ENCODE results near the gene RRAD. TPM values are rescaled to one million over a fixed set of nuclear protein-coding genes. Genes with fewer than 3 reads are reported as not detected.

The RRAD gene
- total and polyA plus RNA-seq, 2 of the 4 experiments (the other 2 are of a cell fraction) = 1.3 to 2.1 TPM

DNA sequence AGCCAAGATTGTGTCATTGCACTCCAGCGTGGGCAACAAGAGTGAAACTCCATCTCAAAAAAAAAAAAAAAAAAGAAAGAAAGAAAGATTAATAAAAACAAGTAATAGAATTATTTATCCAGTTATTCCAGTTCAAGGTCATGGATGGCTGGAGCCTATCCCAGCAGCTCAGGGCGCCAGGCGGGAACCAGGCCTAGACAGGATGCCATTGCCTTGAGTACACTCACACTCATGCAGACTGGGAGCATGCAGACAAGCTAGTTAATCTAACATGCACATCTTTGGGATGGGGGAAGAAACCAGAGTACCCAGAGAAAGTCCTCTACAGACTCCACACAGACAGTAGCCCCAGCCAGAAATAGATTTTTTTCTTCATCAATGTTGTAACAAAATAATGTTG, 27.1 kb downstream of the RRAD start:
- H4K91ac ChIP-seq (ENCODE audit: insufficient read depth, low read depth, low read length) = no peak overlapping the region
- H2BK15ac ChIP-seq (ENCODE audit: low read depth, low read length) = no peak overlapping the region
- dilution Hi-C loops (cut with HindIII; ENCODE audit: low sequenced_read_pairs, unreplicated experiment) (no loop called here), in situ Hi-C loops (cut with MboI; ENCODE audit: low sequenced_read_pairs) (loop anchor here (5.0 kb wide), 1 partner anchor 34 kb away; the partner anchor contains the start of gene CIAO2B), intact Hi-C loops (cut with micrococcal nuclease) (loop anchor here (10.0 kb wide), 1 partner anchor 257 kb away; the partner anchor contains the start of genes B3GNT9, FBXL8 and TRADD)
- POLR2A ChIA-PET (ENCODE audit: unreplicated experiment) = no interaction called here
- no peak overlapping the region for H2BK120ac ChIP-seq (ENCODE audit: low read depth, low read length)
- H3K4ac ChIP-seq (ENCODE audit: low read depth, low read length) = peak overlapping the region; percentile 23; the same call in 1 of the 2 replicates
- H4K20me1 ChIP-seq (ENCODE audit: insufficient read depth, low read length) = no peaks in the 10 kb centered on the region
- ATAC-seq (ENCODE audit: low read depth) = peak; percentile 31
- no CpG with 5 or more reads among the region's 3 CpGs for WGBS, 2 experiments (ENCODE audit: extremely low coverage in 2 of 2, insufficient read length in 1 of 2)
- no peak overlapping the region for H2BK20ac ChIP-seq (ENCODE audit: low read depth, low read length)
- TF ChIP-seq, protein P1, sequence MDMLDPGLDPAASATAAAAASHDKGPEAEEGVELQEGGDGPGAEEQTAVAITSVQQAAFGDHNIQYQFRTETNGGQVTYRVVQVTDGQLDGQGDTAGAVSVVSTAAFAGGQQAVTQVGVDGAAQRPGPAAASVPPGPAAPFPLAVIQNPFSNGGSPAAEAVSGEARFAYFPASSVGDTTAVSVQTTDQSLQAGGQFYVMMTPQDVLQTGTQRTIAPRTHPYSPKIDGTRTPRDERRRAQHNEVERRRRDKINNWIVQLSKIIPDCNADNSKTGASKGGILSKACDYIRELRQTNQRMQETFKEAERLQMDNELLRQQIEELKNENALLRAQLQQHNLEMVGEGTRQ (IDR thresholded peaks at IDR 0.05; ENCODE audit: low read depth, low read length) = no peak
- TF ChIP-seq MAFK (IDR thresholded peaks at IDR 0.05; ENCODE audit: low read depth, low read length) (no peak), RAD21 (IDR thresholded peaks at IDR 0.05; ENCODE audit: low read length) (no peak), FOS (IDR thresholded peaks at IDR 0.05; ENCODE audit: low read depth, low read length) (no peak), CEBPB (IDR thresholded peaks at IDR 0.05; ENCODE audit: low read depth, low read length) (no peak), MXI1 (IDR thresholded peaks at IDR 0.05; ENCODE audit: borderline replicate concordance, low read depth, low read length) (no peak), MAZ (IDR thresholded peaks at IDR 0.05; ENCODE audit: borderline replicate concordance, low read depth, low read length) (no peak), RFX5 (IDR thresholded peaks at IDR 0.05; ENCODE audit: low read depth, low read length) (no peak), BHLHE40 (IDR thresholded peaks at IDR 0.05; ENCODE audit: low read depth, low read length) (no peak), CHD1 (IDR thresholded peaks at IDR 0.05; ENCODE audit: low read depth, low read length) (no peak), NFE2L2 (IDR thresholded peaks at IDR 0.05; ENCODE audit: low read depth, low read length) (no peak), RCOR1 (IDR thresholded peaks at IDR 0.05; ENCODE audit: insufficient replicate concordance, low read length) (no peak), POLR2A (IDR thresholded peaks at IDR 0.05; ENCODE audit: low read depth, low read length) (no peak), SMC3 (IDR thresholded peaks at IDR 0.05; ENCODE audit: low read depth, low read length) (no peak)
- TF ChIP-seq, protein P2, sequence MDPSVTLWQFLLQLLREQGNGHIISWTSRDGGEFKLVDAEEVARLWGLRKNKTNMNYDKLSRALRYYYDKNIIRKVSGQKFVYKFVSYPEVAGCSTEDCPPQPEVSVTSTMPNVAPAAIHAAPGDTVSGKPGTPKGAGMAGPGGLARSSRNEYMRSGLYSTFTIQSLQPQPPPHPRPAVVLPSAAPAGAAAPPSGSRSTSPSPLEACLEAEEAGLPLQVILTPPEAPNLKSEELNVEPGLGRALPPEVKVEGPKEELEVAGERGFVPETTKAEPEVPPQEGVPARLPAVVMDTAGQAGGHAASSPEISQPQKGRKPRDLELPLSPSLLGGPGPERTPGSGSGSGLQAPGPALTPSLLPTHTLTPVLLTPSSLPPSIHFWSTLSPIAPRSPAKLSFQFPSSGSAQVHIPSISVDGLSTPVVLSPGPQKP (IDR thresholded peaks at IDR 0.05; ENCODE audit: borderline replicate concordance, low read depth, low read length) = no peak
- TF ChIP-seq, protein P3, sequence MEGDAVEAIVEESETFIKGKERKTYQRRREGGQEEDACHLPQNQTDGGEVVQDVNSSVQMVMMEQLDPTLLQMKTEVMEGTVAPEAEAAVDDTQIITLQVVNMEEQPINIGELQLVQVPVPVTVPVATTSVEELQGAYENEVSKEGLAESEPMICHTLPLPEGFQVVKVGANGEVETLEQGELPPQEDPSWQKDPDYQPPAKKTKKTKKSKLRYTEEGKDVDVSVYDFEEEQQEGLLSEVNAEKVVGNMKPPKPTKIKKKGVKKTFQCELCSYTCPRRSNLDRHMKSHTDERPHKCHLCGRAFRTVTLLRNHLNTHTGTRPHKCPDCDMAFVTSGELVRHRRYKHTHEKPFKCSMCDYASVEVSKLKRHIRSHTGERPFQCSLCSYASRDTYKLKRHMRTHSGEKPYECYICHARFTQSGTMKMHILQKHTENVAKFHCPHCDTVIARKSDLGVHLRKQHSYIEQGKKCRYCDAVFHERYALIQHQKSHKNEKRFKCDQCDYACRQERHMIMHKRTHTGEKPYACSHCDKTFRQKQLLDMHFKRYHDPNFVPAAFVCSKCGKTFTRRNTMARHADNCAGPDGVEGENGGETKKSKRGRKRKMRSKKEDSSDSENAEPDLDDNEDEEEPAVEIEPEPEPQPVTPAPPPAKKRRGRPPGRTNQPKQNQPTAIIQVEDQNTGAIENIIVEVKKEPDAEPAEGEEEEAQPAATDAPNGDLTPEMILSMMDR (conservative IDR thresholded peaks at IDR 0.05; ENCODE audit: low read depth, low read length) = no peak
- H3K4me2 ChIP-seq (ENCODE audit: low read depth, low read length) = no peak overlapping the region
- CTCF ChIA-PET = interaction anchor here (1.2 kb wide), 1 partner anchor 31 kb away, joined by 6 read pairs; no protein-coding TSS in a partner anchor
- no peaks in the 10 kb centered on the region for H3K27me3 ChIP-seq (ENCODE audit: control insufficient read depth, insufficient read depth, low read length)
- H3K9ac ChIP-seq (ENCODE audit: low read depth, low read length) = no peak overlapping the region
- no peak overlapping the region for H3K23ac ChIP-seq (ENCODE audit: low read depth, low read length)
- no peak overlapping the region for H4K5ac ChIP-seq (ENCODE audit: low read depth, low read length)
- no peak overlapping the region for H3K56ac ChIP-seq (ENCODE audit: extremely low read depth, insufficient read depth, low read length)
- H3K9me1 ChIP-seq (ENCODE audit: insufficient read depth, low read length) = peaks cover 27% of the 10 kb centered on the region
- no TSS peak for BruUV-seq (replicated peaks)
- no peak overlapping the region for H3K27ac ChIP-seq (ENCODE audit: insufficient read depth, low read length)
- H4K8ac ChIP-seq (ENCODE audit: low read depth in 2 of 2, low read length in 2 of 2) = no peak overlapping the region
- no peaks in the 10 kb centered on the region; a peak in 2 of 4 replicates for H3K79me1 ChIP-seq (ENCODE audit: low read depth in 1 of 2, low read length in 2 of 2)
- no peak overlapping the region for H2AK9ac ChIP-seq (replicated peaks; ENCODE audit: low read depth, low read length, poor library complexity)
- 0 out of 2 replicates have a peak overlapping the region, but pooled peaks have one; percentile 12 for H3K14ac ChIP-seq (replicated peaks; ENCODE audit: low read depth, low read length)
- H3K4me1 ChIP-seq (ENCODE audit: control insufficient read depth, insufficient read depth, low read length) = peaks cover 28% of the 10 kb centered on the region
- H2AK5ac ChIP-seq (ENCODE audit: low read depth, low read length) = 0 out of 2 replicates have a peak overlapping the region, but pooled peaks have one; percentile 0
- H3K18ac ChIP-seq (ENCODE audit: low read depth, low read length) = peak overlapping the region; percentile 18; the same call in 1 of the 2 replicates
- no peak overlapping the region for H2AFZ ChIP-seq (replicated peaks; ENCODE audit: low read length, poor library complexity)
- no peaks in the 10 kb centered on the region; the same call in 1 of the 2 replicates for H3K36me3 ChIP-seq (ENCODE audit: control insufficient read depth, insufficient read depth, low read length)
- peak; percentile 77 for DNase-seq
- peak overlapping the region; percentile 27 for H2BK5ac ChIP-seq (ENCODE audit: low read depth, low read length, poor library complexity, severe bottlenecking)
- no peaks in the 10 kb centered on the region for H3K9me3 ChIP-seq (ENCODE audit: control insufficient read depth, insufficient read depth, low read length)
- H3K4me3 ChIP-seq (ENCODE audit: insufficient read depth, low read depth, low read length) = no peak overlapping the region

Data from IMR-90 (cell line).